DOHH2 (cell line): Measurements from ENCODE around the gene GFER.

ENCODE experiments used
- EZH2phosphoT487 ChIP-seq: fragments of 200-600 bp; sonication (generic); IDR thresholded peaks from 2 replicates; pipeline ENCODE4 v1.6.1; 2017; ENCODE audit warnings: borderline replicate concordance, mild to moderate bottlenecking, antibody characterized with exemption, low read length, moderate library complexity, mixed read lengths
- TF ChIP-seq, protein P1 (sequence below): fragments of 200-600 bp; sonication (generic); IDR thresholded peaks from one replicate; pipeline ENCODE4 v1.5.1; 2014; ENCODE audit warnings: antibody characterized with exemption, mild to moderate bottlenecking, low read depth, low read length; ENCODE audit not compliant: poor library complexity, severe bottlenecking

DNA sequence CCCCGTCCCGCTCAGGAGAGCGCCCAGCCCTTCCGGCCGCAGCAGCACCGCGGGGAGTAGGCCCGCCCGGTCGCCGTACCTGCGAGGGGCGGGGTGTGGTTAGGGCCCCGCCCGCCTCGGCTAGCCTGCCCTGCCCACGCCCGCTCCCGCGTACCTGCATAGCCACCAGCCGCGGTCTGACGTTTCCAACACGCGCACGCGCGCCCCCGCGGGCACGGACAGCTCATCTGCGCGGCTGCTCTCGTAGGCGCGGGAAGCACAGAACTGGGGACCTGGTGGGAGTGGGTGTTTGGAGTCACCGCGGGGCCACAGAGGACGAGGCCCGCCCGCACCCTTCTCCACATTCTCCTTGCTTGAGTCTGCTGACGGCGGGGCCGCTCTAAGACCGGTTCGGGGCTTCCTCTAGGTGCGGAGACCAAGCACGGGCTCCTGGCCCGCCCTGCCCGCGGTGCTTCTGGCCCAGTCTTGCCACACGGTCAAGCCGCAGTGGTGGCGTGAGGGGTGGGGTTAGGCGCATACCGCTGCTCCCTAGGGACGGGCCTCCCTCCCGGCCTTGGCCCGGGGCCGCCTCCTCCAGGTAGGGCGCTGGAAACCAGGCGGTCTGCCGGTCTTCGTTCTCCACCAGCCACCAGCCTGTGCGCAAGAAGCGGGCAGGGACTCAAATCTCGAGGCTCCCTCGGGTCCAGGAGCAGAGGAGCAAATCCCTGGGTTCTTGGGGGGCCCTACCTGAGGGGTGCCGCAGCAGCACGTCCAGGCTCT, 4.5 kb upstream of the GFER start:
- TF ChIP-seq, protein P1, sequence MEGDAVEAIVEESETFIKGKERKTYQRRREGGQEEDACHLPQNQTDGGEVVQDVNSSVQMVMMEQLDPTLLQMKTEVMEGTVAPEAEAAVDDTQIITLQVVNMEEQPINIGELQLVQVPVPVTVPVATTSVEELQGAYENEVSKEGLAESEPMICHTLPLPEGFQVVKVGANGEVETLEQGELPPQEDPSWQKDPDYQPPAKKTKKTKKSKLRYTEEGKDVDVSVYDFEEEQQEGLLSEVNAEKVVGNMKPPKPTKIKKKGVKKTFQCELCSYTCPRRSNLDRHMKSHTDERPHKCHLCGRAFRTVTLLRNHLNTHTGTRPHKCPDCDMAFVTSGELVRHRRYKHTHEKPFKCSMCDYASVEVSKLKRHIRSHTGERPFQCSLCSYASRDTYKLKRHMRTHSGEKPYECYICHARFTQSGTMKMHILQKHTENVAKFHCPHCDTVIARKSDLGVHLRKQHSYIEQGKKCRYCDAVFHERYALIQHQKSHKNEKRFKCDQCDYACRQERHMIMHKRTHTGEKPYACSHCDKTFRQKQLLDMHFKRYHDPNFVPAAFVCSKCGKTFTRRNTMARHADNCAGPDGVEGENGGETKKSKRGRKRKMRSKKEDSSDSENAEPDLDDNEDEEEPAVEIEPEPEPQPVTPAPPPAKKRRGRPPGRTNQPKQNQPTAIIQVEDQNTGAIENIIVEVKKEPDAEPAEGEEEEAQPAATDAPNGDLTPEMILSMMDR, result no peak
- TF ChIP-seq EZH2phosphoT487, result no peak
